ENCODE data around the gene IL36A. TPM values are rescaled to one million over a fixed set of nuclear protein-coding genes. Genes with fewer than 3 reads are reported as not detected.

IL36A gene
- total RNA-seq, 1 experiment from 2014 or later, result not detected

GRCh38 chr2:113052396-113052917 is 47.2 kb downstream of the IL36A start, which contains the start of gene IL36B:
Gene IL36B (minus strand): TSS chr2:113052867.
- no peaks in the 10 kb centered on the region for H3K9me3 ChIP-seq (ENCODE audit: control insufficient read depth, insufficient read depth, low read depth, low read length)
- TF ChIP-seq POLR2AphosphoS5 (IDR thresholded peaks at IDR 0.05; ENCODE audit: low read depth, low read length) (no peak), TCF7L2 (IDR thresholded peaks at IDR 0.05; ENCODE audit: low read depth, low read length) (no peak), REST (IDR thresholded peaks at IDR 0.05; ENCODE audit: insufficient read depth in 1 of 2, low read depth in 2 of 2, low read length in 1 of 2) (no peak)
- ChIA-PET CTCF (no interaction called here), POLR2A (no interaction called here)
- intact Hi-C loops (cut with micrococcal nuclease; ENCODE audit: unreplicated experiment), result no loop called here
- no TSS peak for BruUV-seq (replicated peaks)
- H3K27ac ChIP-seq (ENCODE audit: low read length), result no peak within 1 kb of the TSS
- H3K4me1 ChIP-seq (ENCODE audit: control insufficient read depth, insufficient read depth, low read length), result no peaks in the 10 kb centered on the region
- H3K27me3 ChIP-seq (ENCODE audit: control insufficient read depth, insufficient read depth, low read length), result no peaks in the 10 kb centered on the region; the same call in 1 of the 2 replicates
- DNase-seq (ENCODE audit: low read depth, low spot score), result no peak
- no peak for ATAC-seq
- H3K4me3 ChIP-seq (ENCODE audit: low read depth in 2 of 2, low read length in 2 of 2), result no peak within 1 kb of the TSS
- in situ Hi-C loops (cut with HindIII; ENCODE audit: low pct_unique_long_range_greater_than_20kb, low sequenced_read_pairs), result no loop called here
- H3K36me3 ChIP-seq (ENCODE audit: control insufficient read depth, insufficient read depth, low read length), result no peaks in the 10 kb centered on the region

GRCh38 chr2:113053666-113054065 is 48.4 kb downstream of the IL36A start:
- ChIA-PET POLR2A (no interaction called here), CTCF (no interaction called here)
- ATAC-seq (no peak), DNase-seq (ENCODE audit: low read depth, low spot score) (no peak)
- Histone ChIP-seq H3K27me3 (ENCODE audit: control insufficient read depth, insufficient read depth, low read length) (no peaks in the 10 kb centered on the region), H3K4me1 (ENCODE audit: control insufficient read depth, insufficient read depth, low read length) (no peaks in the 10 kb centered on the region), H3K36me3 (ENCODE audit: control insufficient read depth, insufficient read depth, low read length) (no peaks in the 10 kb centered on the region), H3K9me3 (ENCODE audit: control insufficient read depth, insufficient read depth, low read depth, low read length) (no peaks in the 10 kb centered on the region), H3K4me3 (ENCODE audit: low read depth in 2 of 2, low read length in 2 of 2) (no peak overlapping the region), H3K27ac (ENCODE audit: low read length) (no peak overlapping the region)
- no TSS peak for BruUV-seq (replicated peaks)
- in situ Hi-C loops (cut with HindIII; ENCODE audit: low pct_unique_long_range_greater_than_20kb, low sequenced_read_pairs), result no loop called here
- TF ChIP-seq SIN3A (IDR thresholded peaks at IDR 0.05; ENCODE audit: borderline replicate concordance, insufficient read depth, low read depth, low read length) (no peak), TCF7L2 (IDR thresholded peaks at IDR 0.05; ENCODE audit: low read depth, low read length) (no peak), REST (IDR thresholded peaks at IDR 0.05; ENCODE audit: insufficient read depth in 1 of 2, low read depth in 2 of 2, low read length in 1 of 2) (no peak), CTCF (IDR thresholded peaks at IDR 0.05) (no peak), POLR2AphosphoS5 (IDR thresholded peaks at IDR 0.05; ENCODE audit: low read depth, low read length) (no peak)
- intact Hi-C loops (cut with micrococcal nuclease; ENCODE audit: unreplicated experiment), result no loop called here

All from Panc1 (cell line).